Loucy (cell line): ENCODE data around the gene PODXL2.

ENCODE experiments used
- H2AFZ ChIP-seq: fragments of 200-600 bp; sonication (generic); 2 replicates; pipeline ENCODE4 v1.6.0; 2016; ENCODE audit warnings: antibody characterized with exemption, mild to moderate bottlenecking, low read length, moderate library complexity
- H3F3A ChIP-seq: fragments of 200-600 bp; 2 replicates; pipeline ENCODE4 v1.6.0; 2016; ENCODE audit warnings: antibody characterized with exemption, low read depth, mild to moderate bottlenecking
- H3K27me3 ChIP-seq: fragments of 200-600 bp; sonication (generic); 2 replicates; pipeline ENCODE4 v1.6.1; 2014; ENCODE audit warnings: low read length, mild to moderate bottlenecking; ENCODE audit not compliant: insufficient read depth, poor library complexity, severe bottlenecking
- H3K36me3 ChIP-seq: fragments of 200-600 bp; sonication (generic); 2 replicates; pipeline ENCODE4 v1.6.1; 2016; ENCODE audit warnings: low read length; ENCODE audit not compliant: insufficient read depth
- H3K4me1 ChIP-seq: fragments of 200-600 bp; sonication (generic); 2 replicates; pipeline ENCODE4 v1.5.1; 2014; ENCODE audit warnings: low read length, mild to moderate bottlenecking; ENCODE audit not compliant: insufficient read depth, poor library complexity, severe bottlenecking
- H3K4me2 ChIP-seq: fragments of 200-600 bp; sonication (generic); 2 replicates; pipeline ENCODE4 v1.6.0; 2014; ENCODE audit warnings: antibody characterized with exemption, low read length, low read depth, mild to moderate bottlenecking; ENCODE audit not compliant: poor library complexity, severe bottlenecking
- H3K4me3 ChIP-seq: fragments of 200-600 bp; sonication (generic); 2 replicates; pipeline ENCODE4 v1.5.1; 2014; ENCODE audit warnings: low read length, mild to moderate bottlenecking, mixed read lengths; ENCODE audit not compliant: poor library complexity, severe bottlenecking
- H3K79me2 ChIP-seq: fragments of 200-600 bp; sonication (generic); 2 replicates; pipeline ENCODE4 v1.6.1; 2014; ENCODE audit warnings: low read length; ENCODE audit not compliant: insufficient read depth
- H3K9ac ChIP-seq: fragments of 200-600 bp; sonication (generic); 2 replicates; pipeline ENCODE4 v1.6.0; 2014; ENCODE audit warnings: mild to moderate bottlenecking, low read depth, low read length, moderate library complexity; ENCODE audit not compliant: poor library complexity, severe bottlenecking
- H3K9me2 ChIP-seq: fragments of 200-600 bp; sonication (generic); replicated peaks from 2 replicates; pipeline ENCODE4 v1.6.1; 2016; ENCODE audit warnings: low read depth, low read length, mixed read lengths
- H3K9me3 ChIP-seq: fragments of 200-600 bp; sonication (generic); 2 replicates; pipeline ENCODE4 v1.6.1; 2014; ENCODE audit warnings: mild to moderate bottlenecking, antibody characterized with exemption, low read length, low read depth; ENCODE audit not compliant: insufficient read depth
- H4K20me1 ChIP-seq: fragments of 200-600 bp; sonication (generic); 2 replicates; pipeline ENCODE4 v1.6.0; 2014; ENCODE audit warnings: antibody characterized with exemption, low read length, mild to moderate bottlenecking; ENCODE audit not compliant: insufficient read depth, poor library complexity, severe bottlenecking
- CTCF ChIP-seq: fragments of 200-600 bp; sonication (generic); conservative IDR thresholded peaks from 2 replicates; pipeline ENCODE4 v1.5.1; 2014; ENCODE audit warnings: mild to moderate bottlenecking, antibody characterized with exemption, low read length
- EZH2phosphoT487 ChIP-seq: fragments of 200-600 bp; IDR thresholded peaks from 2 replicates; pipeline ENCODE4 v1.6.1; 2018; ENCODE audit warnings: antibody characterized with exemption, mild to moderate bottlenecking, moderate library complexity, borderline replicate concordance

The PODXL2 gene

GRCh38 chr3:127629467-127630403 lies 750 bp downstream of the PODXL2 start:
- H2AFZ ChIP-seq: no peak overlapping the region
- H3K36me3 ChIP-seq: no peaks in the 10 kb centered on the region
- H3K9me3 ChIP-seq: no peaks in the 10 kb centered on the region
- H3K27me3 ChIP-seq: no peaks in the 10 kb centered on the region
- H3K4me3 ChIP-seq: no peak overlapping the region
- TF ChIP-seq CTCF (no peak), EZH2phosphoT487 (no peak)
- no peaks in the 10 kb centered on the region for H3K79me2 ChIP-seq
- no peaks in the 10 kb centered on the region for H4K20me1 ChIP-seq
- peaks cover 4% of the 10 kb centered on the region for H3K4me1 ChIP-seq
- no peak overlapping the region for H3K9ac ChIP-seq
- no peaks in the 10 kb centered on the region for H3F3A ChIP-seq
- no peaks in the 10 kb centered on the region for H3K9me2 ChIP-seq
- H3K4me2 ChIP-seq: no peak overlapping the region

- Histone ChIP-seq H3K4me1 (peaks cover 4% of the 10 kb centered on the region), H3K36me3 (no peaks in the 10 kb centered on the region), H3K27me3 (no peaks in the 10 kb centered on the region), H3K9ac (no peak overlapping the region), H3K4me3 (no peak overlapping the region), H3K79me2 (no peaks in the 10 kb centered on the region), H3K4me2 (no peak overlapping the region), H3K9me3 (no peaks in the 10 kb centered on the region), H3K9me2 (no peaks in the 10 kb centered on the region), H2AFZ (no peak overlapping the region), H3F3A (no peaks in the 10 kb centered on the region), H4K20me1 (no peaks in the 10 kb centered on the region)
- TF ChIP-seq EZH2phosphoT487: no peak
- no peak for TF ChIP-seq CTCF
These were observed 2.1 kb downstream of the PODXL2 start for GRCh38 chr3:127630811-127631714.

GRCh38 chr3:127632035-127632820 lies 3.2 kb downstream of the PODXL2 start:
- Histone ChIP-seq H3K27me3 (no peaks in the 10 kb centered on the region), H3F3A (no peaks in the 10 kb centered on the region), H3K36me3 (no peaks in the 10 kb centered on the region), H3K9ac (no peak overlapping the region), H2AFZ (no peak overlapping the region), H3K9me2 (no peaks in the 10 kb centered on the region), H4K20me1 (no peaks in the 10 kb centered on the region), H3K4me2 (no peak overlapping the region), H3K9me3 (no peaks in the 10 kb centered on the region), H3K4me3 (no peak overlapping the region), H3K79me2 (no peaks in the 10 kb centered on the region), H3K4me1 (peaks cover 4% of the 10 kb centered on the region)
- no peak for TF ChIP-seq CTCF
